ENCODE data around the gene MSLN.

GRCh38 chr16:793414-793813 is 32.9 kb downstream of the MSLN start:
- TF ChIP-seq, protein P1, sequence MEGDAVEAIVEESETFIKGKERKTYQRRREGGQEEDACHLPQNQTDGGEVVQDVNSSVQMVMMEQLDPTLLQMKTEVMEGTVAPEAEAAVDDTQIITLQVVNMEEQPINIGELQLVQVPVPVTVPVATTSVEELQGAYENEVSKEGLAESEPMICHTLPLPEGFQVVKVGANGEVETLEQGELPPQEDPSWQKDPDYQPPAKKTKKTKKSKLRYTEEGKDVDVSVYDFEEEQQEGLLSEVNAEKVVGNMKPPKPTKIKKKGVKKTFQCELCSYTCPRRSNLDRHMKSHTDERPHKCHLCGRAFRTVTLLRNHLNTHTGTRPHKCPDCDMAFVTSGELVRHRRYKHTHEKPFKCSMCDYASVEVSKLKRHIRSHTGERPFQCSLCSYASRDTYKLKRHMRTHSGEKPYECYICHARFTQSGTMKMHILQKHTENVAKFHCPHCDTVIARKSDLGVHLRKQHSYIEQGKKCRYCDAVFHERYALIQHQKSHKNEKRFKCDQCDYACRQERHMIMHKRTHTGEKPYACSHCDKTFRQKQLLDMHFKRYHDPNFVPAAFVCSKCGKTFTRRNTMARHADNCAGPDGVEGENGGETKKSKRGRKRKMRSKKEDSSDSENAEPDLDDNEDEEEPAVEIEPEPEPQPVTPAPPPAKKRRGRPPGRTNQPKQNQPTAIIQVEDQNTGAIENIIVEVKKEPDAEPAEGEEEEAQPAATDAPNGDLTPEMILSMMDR (IDR thresholded peaks at IDR 0.05; ENCODE audit: low read length), result no peak
- TF ChIP-seq EZH2 (IDR thresholded peaks at IDR 0.05; ENCODE audit: borderline replicate concordance, low read length), result no peak

Measured in OCI-LY1 (cell line).